SK-N-MC (cell line): ENCODE results near the gene LRCOL1.
A peak's percentile ranks its signal among the peaks of the same experiment; 100 is the strongest.
"Not testable (repeated sequence)": the region's sequence is repeated elsewhere in the genome, so short reads cannot be mapped to it uniquely, and the experiment has no call there.

ENCODE experiments used
- DNase-seq: peaks from one replicate; pipeline ENCODE4 v3.0.0-alpha.2; 2011; ENCODE audit warnings: low read depth, low spot score
- H3K27ac ChIP-seq: fragments of 200-600 bp; sonication (generic); 2 replicates; pipeline ENCODE4 v1.5.1; 2016; ENCODE audit warnings: mixed run types
- H3K36me3 ChIP-seq: fragments of 200-600 bp; sonication (generic); 2 replicates; pipeline ENCODE4 v1.6.1; 2017; ENCODE audit warnings: antibody characterized with exemption, low read length, mixed read lengths; ENCODE audit not compliant: insufficient read depth
- H3K4me3 ChIP-seq: fragments of 200-600 bp; sonication (generic); 2 replicates; pipeline ENCODE4 v1.5.1; 2016
- H3K9ac ChIP-seq: fragments of 200-600 bp; sonication (generic); 2 replicates; pipeline ENCODE4 v1.8.0; 2017; ENCODE audit warnings: mixed run types, mixed read lengths; ENCODE audit not compliant: insufficient read length
- H3K9me3 ChIP-seq: fragments of 200-600 bp; sonication (generic); 2 replicates; pipeline ENCODE4 v1.6.1; 2017; ENCODE audit warnings: low read depth, mild to moderate bottlenecking, antibody characterized with exemption, low read length, moderate library complexity, mixed read lengths
- EZH2 ChIP-seq: fragments of 200-600 bp; sonication (generic); IDR thresholded peaks from one replicate; pipeline ENCODE4 v1.6.1; 2017; ENCODE audit warnings: antibody characterized with exemption
- FOXP2 ChIP-seq: optimal IDR thresholded peaks from 2 replicates; pipeline ENCODE3; 2011; ENCODE audit warnings: mild to moderate bottlenecking, moderate library complexity; ENCODE audit not compliant: insufficient read depth; ENCODE audit errors: extremely low read length, control extremely low read depth
- POLR2AphosphoS5 ChIP-seq: IDR thresholded peaks from 2 replicates; pipeline ENCODE4 v1.6.1; 2012; ENCODE audit warnings: mild to moderate bottlenecking, low read depth, low read length, borderline replicate concordance

LRCOL1 gene

DNA sequence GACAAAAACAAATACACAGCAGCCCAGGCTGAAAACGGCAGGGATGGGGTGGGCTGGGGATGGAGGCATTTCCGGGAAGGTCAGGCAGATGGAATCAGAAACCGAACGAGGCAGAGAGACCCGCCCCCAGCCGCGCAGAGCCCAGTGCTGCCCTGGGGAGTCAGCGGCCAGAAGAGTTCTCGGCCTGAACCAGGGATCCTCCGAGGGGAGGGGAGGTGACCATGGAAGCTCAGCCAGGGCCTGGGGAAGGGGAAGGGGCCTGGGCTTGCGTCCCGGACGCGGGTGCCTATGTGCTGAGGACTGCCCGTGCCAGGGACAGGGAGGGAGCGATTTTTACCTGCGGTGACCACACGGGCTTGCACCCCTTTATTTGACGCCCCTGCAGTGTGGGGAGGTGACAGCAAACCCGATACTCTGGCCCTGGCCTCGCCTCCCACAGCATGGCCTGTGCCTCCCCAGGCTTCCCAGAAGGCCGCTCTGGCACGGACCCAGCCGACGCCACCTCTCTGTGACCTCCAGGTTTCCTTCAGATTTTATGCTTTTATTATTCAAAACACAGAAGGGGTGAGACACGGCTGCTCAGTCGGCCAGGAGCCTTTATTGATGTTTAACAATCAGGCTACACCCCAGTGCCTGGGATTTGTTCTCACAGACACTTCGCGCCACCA lies 7.7 kb downstream of the LRCOL1 start:
- no peaks in the 10 kb centered on the region for H3K9me3 ChIP-seq
- H3K27ac ChIP-seq = no peak overlapping the region
- no peak for DNase-seq
- TF ChIP-seq EZH2 = no peak
- no peak for TF ChIP-seq POLR2AphosphoS5
- no peak for TF ChIP-seq FOXP2
- H3K9ac ChIP-seq = no peak overlapping the region
- no peak overlapping the region for H3K4me3 ChIP-seq
- H3K36me3 ChIP-seq = no peaks in the 10 kb centered on the region

DNA sequence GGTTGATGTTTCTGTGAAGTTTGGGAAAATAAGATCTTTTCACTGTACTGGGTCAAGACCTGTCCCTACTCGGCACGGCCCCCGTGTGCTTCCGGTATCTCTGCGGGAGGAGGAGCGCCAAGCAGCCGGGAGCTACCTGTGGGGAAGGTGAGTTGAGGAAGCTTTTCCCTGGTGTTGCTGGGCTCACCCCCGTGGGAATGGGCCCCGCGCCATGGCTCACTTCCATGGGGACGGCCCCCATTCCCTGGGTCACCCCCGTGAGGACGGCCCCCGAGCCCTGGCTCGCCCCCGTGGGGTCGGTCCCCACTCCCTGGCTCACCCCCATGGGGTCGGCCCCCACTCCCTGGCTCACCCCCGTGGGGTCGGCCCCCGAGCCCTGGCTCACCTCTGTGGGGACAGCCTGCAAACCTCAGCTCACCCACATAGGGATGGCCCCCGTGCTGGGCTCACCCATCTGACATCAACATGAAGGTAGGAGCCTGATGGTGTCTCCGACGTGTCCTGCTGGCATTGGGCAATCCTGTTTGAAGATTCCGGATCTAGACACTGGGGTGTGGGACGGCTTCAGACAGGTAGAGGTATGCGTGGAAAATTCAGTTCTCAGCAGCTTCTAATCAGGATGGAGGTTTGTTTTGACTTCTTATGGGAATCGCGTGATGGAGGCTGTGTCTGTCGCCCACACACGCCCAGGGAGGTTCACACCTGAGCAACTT lies 9.1 kb downstream of the LRCOL1 start:
- TF ChIP-seq FOXP2 (no peak), EZH2 (no peak), POLR2AphosphoS5 (no peak)
- no peak overlapping the region for H3K27ac ChIP-seq
- H3K9ac ChIP-seq = no peak overlapping the region
- H3K36me3 ChIP-seq = no peaks in the 10 kb centered on the region
- DNase-seq = no peak
- no peak overlapping the region for H3K4me3 ChIP-seq
- no peaks in the 10 kb centered on the region for H3K9me3 ChIP-seq

- Histone ChIP-seq H3K9ac (no peak overlapping the region), H3K36me3 (no peaks in the 10 kb centered on the region), H3K4me3 (no peak overlapping the region), H3K27ac (no peak overlapping the region), H3K9me3 (no peaks in the 10 kb centered on the region)
- DNase-seq = no peak
- TF ChIP-seq POLR2AphosphoS5 (no peak), FOXP2 (no peak), EZH2 (no peak)
Observed at GRCh38 chr12:132600048-132601032, 10.0 kb downstream of the LRCOL1 start.

DNA sequence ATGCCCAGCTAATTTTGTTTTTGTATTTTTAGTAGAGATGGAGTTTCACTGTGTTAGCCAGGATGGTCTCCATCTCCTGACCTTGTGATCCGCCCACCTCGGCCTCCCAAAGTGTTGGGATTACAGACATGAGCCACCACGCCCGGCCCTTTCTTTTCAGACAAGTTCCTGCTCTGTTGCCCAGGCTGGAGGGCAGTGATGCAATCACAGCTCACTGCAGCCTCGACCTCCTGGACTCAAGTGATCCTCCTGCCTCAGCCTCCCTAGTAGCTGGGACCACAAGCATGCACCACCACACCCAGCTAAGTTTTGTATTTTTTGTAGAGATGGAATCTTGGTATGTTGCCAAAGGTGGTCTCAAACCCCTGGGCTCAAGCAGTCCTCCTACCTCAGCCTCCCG lies 10.9 kb downstream of the LRCOL1 start:
- not testable (repeated sequence) for H3K9ac ChIP-seq, H3K36me3 ChIP-seq, H3K9me3 ChIP-seq, H3K4me3 ChIP-seq, H3K27ac ChIP-seq, DNase-seq

DNA sequence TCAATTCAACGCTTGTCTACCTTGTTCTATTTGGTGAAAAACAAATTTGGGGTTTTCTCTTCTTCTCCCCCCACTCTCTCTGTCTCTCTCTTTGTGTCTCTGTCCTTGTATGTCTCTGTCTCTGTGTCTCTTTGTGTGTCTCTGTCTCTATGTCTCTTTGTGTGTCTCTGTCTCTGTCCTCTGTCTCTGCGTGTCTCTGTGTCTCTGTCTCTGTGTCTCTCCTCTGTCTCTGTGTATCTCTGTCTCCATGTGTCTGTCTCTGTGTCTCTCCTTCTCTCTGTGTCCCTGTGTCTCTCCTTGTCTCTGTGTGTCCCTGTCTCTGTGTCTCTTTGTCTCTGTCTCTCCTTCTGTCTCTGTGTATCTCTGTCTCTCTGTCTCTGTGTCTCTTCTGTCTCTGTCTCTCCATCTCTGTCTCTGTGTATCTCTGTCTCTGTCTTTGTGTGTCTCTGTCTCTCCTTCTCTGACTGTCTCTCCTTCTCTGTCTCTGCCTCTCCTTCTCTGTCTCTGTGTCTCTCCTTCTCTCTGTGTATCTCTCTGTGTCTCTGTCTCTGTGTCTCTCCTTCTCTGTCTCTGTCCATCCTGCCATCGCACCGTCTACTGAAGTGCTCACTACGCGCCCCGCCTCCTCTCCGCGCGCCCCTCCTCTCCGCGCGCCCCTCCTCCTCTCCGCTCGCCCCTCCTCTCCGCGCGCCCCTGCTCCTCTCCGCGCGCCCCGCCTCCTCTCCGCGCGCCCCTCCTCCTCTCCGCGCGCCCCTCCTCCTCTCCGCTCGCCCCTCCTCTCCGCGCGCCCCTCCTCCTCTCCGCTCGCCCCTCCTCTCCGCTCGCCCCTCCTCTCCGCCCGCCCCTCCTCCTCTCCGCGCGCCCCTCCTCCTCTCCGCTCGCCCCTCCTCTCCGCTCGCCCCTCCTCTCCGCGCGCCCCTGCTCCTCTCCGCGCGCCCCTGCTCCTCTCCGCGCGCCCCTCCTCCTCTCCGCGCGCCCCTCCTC lies 12.8 kb downstream of the LRCOL1 start:
- H3K36me3 ChIP-seq = no peaks in the 10 kb centered on the region
- no peak for TF ChIP-seq EZH2
- TF ChIP-seq POLR2AphosphoS5 = no peak
- TF ChIP-seq FOXP2 = no peak
- no peaks in the 10 kb centered on the region for H3K9me3 ChIP-seq
- peak overlapping the region; percentile 19 for H3K9ac ChIP-seq
- H3K4me3 ChIP-seq = peak overlapping the region; percentile 77
- DNase-seq = no peak
- H3K27ac ChIP-seq = no peak overlapping the region

DNA sequence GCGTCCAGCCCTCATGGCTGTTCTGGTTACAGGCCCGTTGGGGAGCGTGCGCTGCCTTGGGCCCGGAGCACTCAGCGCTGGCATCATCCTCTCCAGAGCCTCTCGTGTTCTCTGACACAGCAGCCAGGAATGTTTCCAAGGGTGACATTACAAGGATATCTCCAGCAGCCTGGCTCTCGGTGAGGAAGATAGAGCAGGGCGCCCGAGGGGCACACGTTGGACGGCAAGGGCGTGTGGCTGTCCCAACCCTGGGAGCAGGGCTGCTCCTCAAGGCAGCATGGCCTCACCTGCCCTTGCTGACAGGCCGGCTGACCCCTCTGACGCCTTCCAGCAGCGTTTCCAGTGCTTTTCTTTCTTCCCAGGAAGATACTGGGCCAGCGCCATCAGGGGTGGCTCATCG lies 14.4 kb downstream of the LRCOL1 start:
- Histone ChIP-seq H3K9ac (no peak overlapping the region), H3K27ac (no peak overlapping the region), H3K9me3 (no peaks in the 10 kb centered on the region), H3K36me3 (no peaks in the 10 kb centered on the region), H3K4me3 (no peak overlapping the region)
- no peak for TF ChIP-seq FOXP2
- TF ChIP-seq POLR2AphosphoS5 = no peak
- no peak for TF ChIP-seq EZH2
- no peak for DNase-seq

DNA sequence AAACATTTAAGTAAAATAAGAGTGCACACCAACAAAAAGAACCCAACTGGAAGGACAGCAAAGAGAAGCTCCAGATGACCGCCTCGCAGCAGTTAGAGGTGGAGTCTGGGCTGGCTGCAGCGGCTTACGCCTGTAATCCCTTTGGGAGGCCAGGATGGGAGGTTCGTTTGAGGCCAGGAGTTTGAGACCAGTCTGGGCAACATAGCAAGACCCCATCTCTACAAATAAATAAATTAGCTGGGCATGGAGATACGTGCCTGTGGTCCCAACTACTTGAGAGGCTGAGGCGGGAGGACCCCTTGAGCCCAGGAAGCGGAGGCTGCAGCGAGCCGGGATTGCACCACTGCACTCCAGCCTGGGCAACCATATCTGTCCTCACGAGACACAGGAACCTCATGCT lies 15.2 kb downstream of the LRCOL1 start:
- H3K36me3 ChIP-seq = no peaks in the 10 kb centered on the region
- TF ChIP-seq EZH2 (no peak), POLR2AphosphoS5 (no peak), FOXP2 (no peak)
- no peak overlapping the region for H3K4me3 ChIP-seq
- H3K27ac ChIP-seq = no peak overlapping the region
- no peak for DNase-seq
- no peaks in the 10 kb centered on the region for H3K9me3 ChIP-seq
- no peak overlapping the region for H3K9ac ChIP-seq
